Caco-2 (cell line): ENCODE measurements around the gene IRX4. TPM values are rescaled to one million over a fixed set of nuclear protein-coding genes. Genes with fewer than 3 reads are reported as not detected.

Experiments
- BruUV-seq: library from RNA; stranded (reverse); fragments of 400-500 nt; replicated peaks from 2 replicates; lab custom pipeline; 2021; lab: Mats Ljungman, UMichigan
- CTCF ChIA-PET: fragments of 300-600 bp; sonication (Branson Sonifier 250); formaldehyde crosslinking; loops from one replicate; lab custom pipeline; 2022; ENCODE audit warnings: antibody characterized with exemption; lab: Charles Lee
- POLR2A ChIA-PET: fragments of 300-600 bp; sonication (Branson Sonifier 250); formaldehyde crosslinking; loops from one replicate; lab custom pipeline; 2022; ENCODE audit warnings: antibody characterized with exemption; lab: Charles Lee
- DNase-seq, 2 experiments: peaks; one replicate each; pipeline versions ENCODE4 v3.0.0 to v3.0.0-alpha.2; 2020 to 2022
- H3K27me3 ChIP-seq: replicated peaks from 2 replicates; pipeline ENCODE4 v1.6.0; 2011; ENCODE audit warnings: low read length; ENCODE audit not compliant: control insufficient read depth, insufficient read depth
- H3K36me3 ChIP-seq: 2 replicates; pipeline ENCODE4 v1.5.1; 2011; ENCODE audit warnings: low read length; ENCODE audit not compliant: control insufficient read depth, insufficient read depth
- H3K4me1 ChIP-seq: fragments of 250-450 bp; sonication (Bioruptor Pico); 2 replicates; pipeline ENCODE4 v1.5.1; 2020; ENCODE audit warnings: mild to moderate bottlenecking
- H3K4me3 ChIP-seq: 2 replicates; pipeline ENCODE4 v1.5.1; 2011; ENCODE audit warnings: low read depth, mild to moderate bottlenecking, control low read depth, low read length
- H3K9me3 ChIP-seq: fragments of 250-450 bp; sonication (Bioruptor Pico); 2 replicates; pipeline ENCODE4 v1.5.1; 2020; ENCODE audit warnings: mild to moderate bottlenecking, moderate library complexity
- H3K27ac Mint-ChIP-seq: one replicate; pipeline ENCODE4 v1.8.0; 2022; ENCODE audit warnings: mixed read lengths; ENCODE audit not compliant: unreplicated experiment
- H3K27me3 Mint-ChIP-seq: one replicate; pipeline ENCODE4 v1.8.0; 2022; ENCODE audit warnings: mixed read lengths; ENCODE audit not compliant: insufficient read depth, unreplicated experiment
- H3K36me3 Mint-ChIP-seq: one replicate; pipeline ENCODE4 v1.8.0; 2022; ENCODE audit warnings: mild to moderate bottlenecking, mixed read lengths; ENCODE audit not compliant: insufficient read depth, unreplicated experiment
- H3K4me1 Mint-ChIP-seq: one replicate; pipeline ENCODE4 v1.8.0; 2022; ENCODE audit warnings: low read depth, mixed read lengths; ENCODE audit not compliant: unreplicated experiment
- H3K4me3 Mint-ChIP-seq: one replicate; pipeline ENCODE4 v1.8.0; 2022; ENCODE audit warnings: mild to moderate bottlenecking, moderate library complexity, mixed read lengths; ENCODE audit not compliant: unreplicated experiment
- H3K9me3 Mint-ChIP-seq: one replicate; pipeline ENCODE4 v1.8.0; 2022; ENCODE audit warnings: mixed read lengths; ENCODE audit not compliant: unreplicated experiment
- CTCF ChIP-seq, 2 experiments: fragments of 200-600 bp in 1 of 2; IDR thresholded peaks; 1 replicate in 1 of 2; 2 replicates in 1 of 2; pipeline versions ENCODE4 v1.5.1 to v1.8.0; 2011 to 2022; ENCODE audit warnings: antibody characterized with exemption in 1 of 2, control low read depth in 1 of 2, inconsistent platforms in 1 of 2, low read depth in 1 of 2, low read length in 1 of 2, mild to moderate bottlenecking in 1 of 2, moderate library complexity in 1 of 2; ENCODE audit not compliant: insufficient read depth in 1 of 2, severe bottlenecking in 1 of 2, unreplicated experiment in 1 of 2
- intact Hi-C: fragments of 100-400 bp; cut with micrococcal nuclease; formaldehyde crosslinking; loops from one replicate; pipeline ENCODE4 v1.10.0; 2022; ENCODE audit not compliant: unreplicated experiment
- total RNA-seq: library from RNA; stranded (reverse); gene quantifications from 2 replicates; pipeline ENCODE4 v1.2.3, GENCODE V29; 2022

IRX4 gene
- total RNA-seq, 1 experiment from 2014 or later: not detected

DNA sequence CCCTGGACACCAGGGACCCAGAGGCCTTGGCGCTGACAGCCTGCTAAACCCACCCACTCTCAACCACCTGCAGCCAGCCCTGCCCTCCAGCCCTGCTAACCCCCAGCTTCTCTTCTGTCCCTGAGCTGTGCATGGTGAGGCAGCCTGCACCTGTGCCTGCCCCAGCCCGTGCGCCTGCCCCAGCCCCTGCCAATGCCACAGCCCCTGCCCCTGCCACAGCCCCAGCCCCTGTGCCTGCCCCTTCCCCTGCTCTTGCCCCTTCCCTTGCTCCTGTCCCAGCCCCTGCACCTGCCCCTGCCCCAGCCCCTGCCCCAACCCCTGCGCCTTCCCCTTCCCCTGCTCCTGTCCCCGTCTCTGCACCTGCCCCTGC is 43.3 kb upstream of the IRX4 start:
- Histone ChIP-seq H3K27me3 (no peaks in the 10 kb centered on the region), H3K36me3 (no peaks in the 10 kb centered on the region), H3K4me3 (no peak overlapping the region), H3K4me1 (no peaks in the 10 kb centered on the region), H3K9me3 (peaks cover 5% of the 10 kb centered on the region; the same call in 1 of the 2 replicates)
- ChIA-PET POLR2A (no interaction called here), CTCF (no interaction called here)
- Mint-ChIP-seq H3K4me3 (no peak overlapping the region), H3K4me1 (no peaks in the 10 kb centered on the region), H3K27me3 (peaks cover 3% of the 10 kb centered on the region), H3K9me3 (no peaks in the 10 kb centered on the region), H3K27ac (no peak overlapping the region), H3K36me3 (no peaks in the 10 kb centered on the region)
- intact Hi-C loops: no loop called here
- BruUV-seq: no TSS peak
- TF ChIP-seq CTCF (IDR thresholded peaks at IDR 0.05; ENCODE audit: insufficient read depth in 1 of 2, low read depth in 1 of 2, low read length in 1 of 2, severe bottlenecking in 1 of 2, unreplicated experiment in 1 of 2): no peak
- DNase-seq: no peak

GRCh38 chr5:1925111-1926070 is 42.7 kb upstream of the IRX4 start:
- no peaks in the 10 kb centered on the region for H3K27me3 ChIP-seq
- POLR2A ChIA-PET: no interaction called here

DNA sequence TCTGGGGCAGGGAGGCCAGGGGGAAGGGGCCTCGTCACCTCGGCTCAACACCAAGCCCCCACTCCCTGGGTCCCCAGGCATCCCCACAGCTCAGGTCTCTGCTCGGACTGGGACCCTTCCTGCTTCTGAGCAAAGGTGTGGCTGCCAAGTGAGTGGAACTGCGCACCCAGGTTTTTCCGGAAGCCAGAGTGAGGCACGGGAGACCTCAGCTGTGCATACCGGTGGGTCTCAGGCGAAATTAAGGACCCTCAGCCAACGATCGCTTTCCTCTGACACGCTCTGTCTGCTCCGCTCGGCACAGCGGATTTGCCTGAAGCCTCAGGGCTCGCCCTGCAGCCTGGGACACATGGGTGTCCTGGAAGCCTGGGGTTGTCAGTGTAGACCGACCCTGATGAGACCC is 41.0 kb upstream of the IRX4 start:
- no peaks in the 10 kb centered on the region for H3K4me1 ChIP-seq
- no peaks in the 10 kb centered on the region for H3K27me3 ChIP-seq
- no peaks in the 10 kb centered on the region for H3K36me3 ChIP-seq
- DNase-seq: no peak
- intact Hi-C loops: no loop called here
- ChIA-PET CTCF (no interaction called here), POLR2A (no interaction called here)
- no TSS peak for BruUV-seq
- Mint-ChIP-seq H3K4me3 (no peak overlapping the region), H3K27ac (no peak overlapping the region), H3K9me3 (no peaks in the 10 kb centered on the region), H3K36me3 (no peaks in the 10 kb centered on the region), H3K27me3 (peaks cover 5% of the 10 kb centered on the region), H3K4me1 (no peaks in the 10 kb centered on the region)
- peaks cover under 1% of the 10 kb centered on the region; the same call in 1 of the 2 replicates for H3K9me3 ChIP-seq
- H3K4me3 ChIP-seq: no peak overlapping the region
- no peak for TF ChIP-seq CTCF (IDR thresholded peaks at IDR 0.05; ENCODE audit: insufficient read depth in 1 of 2, low read depth in 1 of 2, low read length in 1 of 2, severe bottlenecking in 1 of 2, unreplicated experiment in 1 of 2)

More at GRCh38 chr5:1925111-1926070, 42.7 kb upstream of the IRX4 start:
- Histone ChIP-seq H3K9me3 (peaks cover 5% of the 10 kb centered on the region; the same call in 1 of the 2 replicates), H3K36me3 (no peaks in the 10 kb centered on the region), H3K4me3 (no peak overlapping the region), H3K4me1 (no peaks in the 10 kb centered on the region)
- H3K27ac Mint-ChIP-seq: no peak overlapping the region
- TF ChIP-seq CTCF (IDR thresholded peaks at IDR 0.05; ENCODE audit: insufficient read depth in 1 of 2, low read depth in 1 of 2, low read length in 1 of 2, severe bottlenecking in 1 of 2, unreplicated experiment in 1 of 2): no peak
- H3K4me3 Mint-ChIP-seq: no peak overlapping the region
- peaks cover 5% of the 10 kb centered on the region for H3K27me3 Mint-ChIP-seq
- no peaks in the 10 kb centered on the region for H3K36me3 Mint-ChIP-seq
- DNase-seq: no peak
- intact Hi-C loops: no loop called here
- CTCF ChIA-PET: no interaction called here
- no peaks in the 10 kb centered on the region for H3K4me1 Mint-ChIP-seq
- no TSS peak for BruUV-seq
- H3K9me3 Mint-ChIP-seq: no peaks in the 10 kb centered on the region
